ENCODE measurements around the gene SECISBP2L.
"Not testable (repeated sequence)": the region's sequence is repeated elsewhere in the genome, so short reads cannot be mapped to it uniquely, and the experiment has no call there.

The SECISBP2L gene, protein sequence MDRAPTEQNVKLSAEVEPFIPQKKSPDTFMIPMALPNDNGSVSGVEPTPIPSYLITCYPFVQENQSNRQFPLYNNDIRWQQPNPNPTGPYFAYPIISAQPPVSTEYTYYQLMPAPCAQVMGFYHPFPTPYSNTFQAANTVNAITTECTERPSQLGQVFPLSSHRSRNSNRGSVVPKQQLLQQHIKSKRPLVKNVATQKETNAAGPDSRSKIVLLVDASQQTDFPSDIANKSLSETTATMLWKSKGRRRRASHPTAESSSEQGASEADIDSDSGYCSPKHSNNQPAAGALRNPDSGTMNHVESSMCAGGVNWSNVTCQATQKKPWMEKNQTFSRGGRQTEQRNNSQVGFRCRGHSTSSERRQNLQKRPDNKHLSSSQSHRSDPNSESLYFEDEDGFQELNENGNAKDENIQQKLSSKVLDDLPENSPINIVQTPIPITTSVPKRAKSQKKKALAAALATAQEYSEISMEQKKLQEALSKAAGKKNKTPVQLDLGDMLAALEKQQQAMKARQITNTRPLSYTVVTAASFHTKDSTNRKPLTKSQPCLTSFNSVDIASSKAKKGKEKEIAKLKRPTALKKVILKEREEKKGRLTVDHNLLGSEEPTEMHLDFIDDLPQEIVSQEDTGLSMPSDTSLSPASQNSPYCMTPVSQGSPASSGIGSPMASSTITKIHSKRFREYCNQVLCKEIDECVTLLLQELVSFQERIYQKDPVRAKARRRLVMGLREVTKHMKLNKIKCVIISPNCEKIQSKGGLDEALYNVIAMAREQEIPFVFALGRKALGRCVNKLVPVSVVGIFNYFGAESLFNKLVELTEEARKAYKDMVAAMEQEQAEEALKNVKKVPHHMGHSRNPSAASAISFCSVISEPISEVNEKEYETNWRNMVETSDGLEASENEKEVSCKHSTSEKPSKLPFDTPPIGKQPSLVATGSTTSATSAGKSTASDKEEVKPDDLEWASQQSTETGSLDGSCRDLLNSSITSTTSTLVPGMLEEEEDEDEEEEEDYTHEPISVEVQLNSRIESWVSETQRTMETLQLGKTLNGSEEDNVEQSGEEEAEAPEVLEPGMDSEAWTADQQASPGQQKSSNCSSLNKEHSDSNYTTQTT

DNA sequence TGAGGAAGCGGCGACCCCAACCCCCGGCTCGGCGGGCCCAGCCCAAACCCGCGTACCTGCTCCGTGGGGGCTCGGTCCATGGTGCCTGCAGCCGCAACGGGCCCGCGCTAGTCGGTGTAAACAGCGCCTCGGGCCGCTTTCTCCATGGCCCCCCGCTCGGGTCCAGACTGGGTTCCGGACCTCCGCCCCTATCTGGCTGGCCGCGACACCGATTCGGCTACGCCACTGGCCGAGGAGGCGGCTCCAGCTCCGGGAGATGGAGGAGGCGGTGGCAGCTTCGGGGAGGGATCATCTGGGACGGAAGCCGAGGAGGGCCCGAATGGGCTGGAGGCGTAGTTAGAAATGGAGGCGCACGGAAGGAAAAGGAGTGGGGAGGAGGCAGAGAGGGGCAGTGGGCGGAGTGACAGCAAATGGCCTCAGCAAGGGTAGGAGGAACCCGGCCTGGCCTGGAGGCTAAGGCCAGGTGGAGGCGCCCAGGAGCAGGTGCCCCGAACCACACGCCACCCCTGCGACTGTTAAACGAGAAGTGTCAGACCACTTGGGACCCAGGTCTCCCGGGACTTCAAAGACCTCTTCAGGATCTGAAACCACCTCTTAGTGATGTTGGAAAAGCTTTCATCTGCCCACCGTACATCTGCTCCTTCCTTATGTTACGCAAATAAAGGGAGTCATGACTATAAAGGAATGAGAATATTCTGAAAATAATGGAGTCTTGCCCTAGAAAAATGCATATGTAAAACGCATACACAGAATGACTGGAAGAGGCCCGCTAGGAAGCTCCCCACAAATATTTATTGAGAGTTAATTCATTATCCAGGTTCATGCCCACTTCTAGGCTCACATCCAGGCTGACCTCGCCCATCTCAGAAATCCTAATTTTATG, at the start of gene SECISBP2L:
Gene SECISBP2L (minus strand): TSS at position 227 of the 883 bp plus-strand sequence. CDS start 147 bp downstream, at position 80.
- peak; percentile 92 to 94 for DNase-seq

DNA sequence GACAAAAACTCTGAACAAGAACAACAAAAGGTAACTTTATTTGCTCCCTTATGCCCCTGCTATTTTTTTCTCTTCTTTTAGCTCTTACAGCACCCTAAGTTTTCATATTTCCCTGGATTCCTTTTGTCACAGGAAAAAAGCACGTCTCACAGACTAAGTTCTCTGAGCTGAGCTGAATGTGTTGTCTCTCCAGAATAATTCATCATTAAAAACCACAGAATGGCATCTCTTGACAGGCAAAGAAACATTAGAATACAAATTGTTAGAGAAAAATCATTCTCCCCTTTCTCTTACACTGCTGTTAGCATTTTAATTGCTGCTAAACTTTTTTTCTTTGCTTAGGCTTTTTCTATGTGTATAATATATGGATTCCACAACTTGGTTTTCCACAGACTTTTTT, 48.7 kb upstream of the SECISBP2L start:
- no peak for DNase-seq

DNA sequence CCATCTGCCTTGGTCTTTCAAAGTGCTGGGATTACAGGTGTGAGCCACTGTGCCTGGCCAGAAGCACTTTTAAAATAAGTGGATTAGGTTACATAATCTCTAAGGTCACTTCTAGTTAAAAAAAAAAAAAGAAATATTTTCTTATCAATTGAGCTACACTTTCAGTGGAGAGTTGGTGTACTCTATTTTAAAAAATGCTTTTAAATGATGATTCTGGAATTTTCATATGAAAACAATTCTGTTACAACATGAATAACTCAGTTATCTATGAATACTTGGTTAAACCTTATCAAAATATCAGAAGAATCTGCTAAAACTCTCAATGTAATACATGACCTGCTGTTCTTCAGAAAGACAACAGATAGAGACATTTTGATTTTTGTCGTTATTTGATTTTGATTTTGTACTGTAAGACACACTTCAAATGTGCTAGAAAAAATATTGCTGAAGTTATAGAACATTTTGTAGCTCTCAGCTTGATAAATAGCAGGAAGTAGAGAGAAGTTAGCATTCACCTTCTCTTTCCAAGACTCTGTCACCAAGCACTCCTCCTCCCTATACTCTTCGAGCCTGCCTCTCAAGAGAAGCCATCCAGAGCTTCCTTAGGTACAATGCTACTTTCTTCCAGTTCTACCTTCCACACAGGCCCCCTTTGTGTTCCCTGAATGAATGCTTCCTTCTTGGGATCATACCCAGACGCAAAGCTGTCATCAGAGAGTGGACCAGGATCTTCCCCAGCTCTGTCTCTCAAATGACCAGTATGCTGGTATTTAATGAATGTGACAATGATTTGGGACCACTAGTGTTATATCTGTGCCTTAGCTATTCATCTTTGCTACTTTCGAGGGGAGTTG, 47.2 kb upstream of the SECISBP2L start:
- DNase-seq = no peak

DNA sequence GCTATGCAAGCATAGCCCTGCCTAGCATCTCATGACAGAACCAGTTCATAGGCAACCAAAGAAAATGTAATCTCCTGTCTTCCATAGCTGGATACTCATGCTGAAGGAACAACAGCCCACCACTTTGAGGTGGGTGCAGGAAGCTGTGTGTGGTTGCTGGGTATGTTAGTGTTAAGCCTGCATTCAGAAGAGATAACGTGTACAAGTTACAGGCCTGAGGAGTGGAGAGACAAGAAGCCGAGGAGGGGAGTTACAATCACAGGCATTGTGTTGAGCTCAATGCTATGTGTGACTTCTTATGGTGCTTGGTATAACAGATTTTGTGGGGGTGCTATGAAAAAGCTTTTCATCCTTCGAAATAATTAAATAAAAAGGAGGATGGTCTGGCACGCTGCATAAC, 42.8 kb upstream of the SECISBP2L start:
- no peak for DNase-seq

DNA sequence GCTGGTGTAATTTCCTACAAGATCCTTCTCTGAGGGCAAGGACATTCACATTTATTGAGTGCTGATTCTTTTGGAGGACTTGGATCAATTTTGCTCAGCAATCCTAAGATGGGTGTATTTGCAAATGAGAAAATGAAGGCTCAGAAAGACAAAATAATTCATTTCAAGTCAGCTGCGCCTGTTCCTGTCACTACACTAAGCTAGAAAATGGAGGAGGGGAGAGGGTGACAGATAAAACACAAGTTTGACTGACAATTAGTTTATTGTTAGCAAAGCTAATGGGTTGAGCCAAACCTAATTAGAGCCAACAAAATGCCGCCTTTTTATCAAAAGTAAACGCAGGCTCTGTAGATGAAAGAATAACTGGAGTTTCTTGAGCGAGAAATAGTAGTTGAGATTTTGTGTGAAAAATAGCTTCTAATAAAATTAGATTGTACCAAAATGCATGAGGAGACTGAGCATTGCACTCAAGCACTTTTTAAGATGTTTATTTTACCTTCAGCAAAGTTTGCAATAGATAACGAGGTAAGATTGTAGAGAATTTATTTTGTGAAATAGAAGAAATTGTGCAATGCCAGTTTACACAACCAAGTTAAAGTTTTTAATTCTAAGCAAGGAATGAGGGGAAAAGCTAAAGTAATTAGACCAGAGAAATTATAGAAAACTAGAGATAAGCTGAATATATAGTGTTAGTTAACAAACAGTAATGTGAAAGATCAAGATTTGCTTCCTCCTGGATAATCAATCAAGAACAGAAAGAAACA, 39.6 kb upstream of the SECISBP2L start:
- no peak for DNase-seq

DNA sequence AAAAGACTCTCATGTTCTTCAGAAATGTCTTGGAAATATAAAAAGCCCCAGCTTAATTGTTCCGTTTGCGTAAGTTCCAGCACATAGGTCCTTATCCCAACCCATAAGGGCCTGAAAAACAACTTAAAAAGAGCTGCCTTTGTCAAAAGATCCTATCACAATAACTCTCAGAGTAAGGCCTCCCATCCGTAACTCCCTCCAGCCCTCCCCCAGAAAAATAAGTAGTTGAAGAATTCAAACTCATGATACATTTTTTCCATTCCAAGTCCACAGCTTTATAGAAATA, 38.0 kb upstream of the SECISBP2L start:
- DNase-seq = no peak

DNA sequence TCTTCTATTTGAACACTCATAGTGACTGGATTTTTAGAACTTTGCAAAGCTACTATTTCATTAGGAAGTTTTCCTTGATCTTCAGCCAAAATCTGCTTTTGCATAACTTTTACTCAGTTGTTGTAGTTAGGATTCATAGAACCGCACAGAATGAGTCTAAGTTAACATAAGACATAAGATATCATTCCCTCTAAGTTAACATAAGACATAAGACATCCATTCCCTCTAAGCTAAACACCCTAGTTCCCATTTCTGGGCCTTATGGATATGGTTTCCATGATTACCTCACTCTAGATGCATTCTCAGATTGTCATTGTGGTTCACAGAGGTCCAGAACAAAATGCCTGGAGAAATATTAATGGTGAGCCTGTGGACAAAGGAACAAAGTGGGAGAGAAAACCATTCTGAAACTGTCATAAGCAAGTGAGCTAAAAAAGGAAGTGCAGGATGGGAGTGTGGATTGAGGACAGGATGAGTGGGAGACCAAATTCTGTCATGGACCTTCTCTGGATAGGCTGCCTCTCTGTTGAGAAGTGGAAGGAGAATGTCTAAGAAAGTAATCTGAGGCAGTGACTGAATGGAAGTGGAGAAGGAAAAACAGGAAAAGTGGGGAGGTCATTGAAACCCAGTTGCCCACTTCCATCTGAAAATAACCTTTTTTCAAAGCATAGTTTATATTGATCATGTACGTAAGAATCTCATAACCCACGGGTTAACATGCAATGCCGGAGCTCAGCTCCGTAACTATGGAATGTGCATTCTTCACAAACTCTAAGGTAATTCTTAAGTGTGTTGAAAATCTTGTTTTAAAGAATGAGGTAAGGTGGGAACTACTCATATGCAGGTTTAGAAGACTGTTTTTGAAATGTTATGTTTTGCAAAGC, 37.4 kb upstream of the SECISBP2L start:
- DNase-seq = no peak

DNA sequence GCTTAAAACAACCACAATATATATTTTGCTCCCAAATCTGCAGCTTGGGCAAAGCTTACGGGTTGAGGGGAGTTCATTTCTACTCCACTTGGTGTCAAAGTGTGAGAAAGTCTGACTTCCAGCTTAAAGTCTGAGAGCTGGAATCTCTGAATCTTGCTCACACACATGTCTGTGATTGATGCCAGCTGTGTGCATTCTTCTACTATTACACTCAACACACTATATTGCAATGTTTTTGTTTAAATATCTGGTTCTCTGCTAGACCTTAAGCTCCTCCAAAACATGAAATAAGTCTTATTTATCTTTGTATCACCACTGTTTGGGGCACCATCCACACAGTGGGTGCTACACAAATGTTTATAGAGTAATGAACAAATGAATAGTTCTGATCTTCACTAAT, 36.7 kb upstream of the SECISBP2L start:
- DNase-seq = no peak

DNA sequence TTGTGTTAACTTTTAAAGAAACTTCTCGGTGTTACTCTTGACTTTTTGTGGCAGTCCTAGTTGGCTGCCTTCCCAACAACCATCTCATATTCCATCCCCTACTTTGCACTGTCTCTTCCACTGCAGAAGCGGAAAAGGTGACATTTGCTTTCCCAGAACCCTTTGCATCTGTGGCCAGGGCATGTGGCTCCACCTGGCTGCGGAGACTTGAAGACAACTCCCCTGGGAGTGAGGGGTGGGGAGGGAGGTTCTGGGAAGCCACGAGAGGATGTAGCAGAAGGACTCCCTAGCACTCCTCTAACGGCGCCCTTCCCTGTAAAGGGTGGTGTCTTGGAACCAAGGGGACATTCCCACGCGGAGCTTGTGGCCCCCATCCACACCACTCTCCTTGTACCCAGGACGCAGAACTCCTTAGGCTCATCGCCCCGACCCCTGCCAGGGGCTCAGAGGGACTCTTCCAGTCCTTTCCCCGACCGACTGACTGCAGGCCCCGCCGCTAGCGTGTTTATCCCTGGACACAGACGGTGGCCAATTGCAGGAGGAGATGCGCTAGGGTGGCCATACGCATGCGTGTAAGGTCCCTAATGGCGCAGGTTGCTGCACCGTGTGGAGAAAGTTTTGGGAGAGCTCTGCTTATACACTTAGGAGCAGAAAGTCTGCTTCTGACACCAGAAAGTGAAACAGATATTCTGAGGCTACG, 33.2 kb upstream of the SECISBP2L start:
- DNase-seq = no peak

DNA sequence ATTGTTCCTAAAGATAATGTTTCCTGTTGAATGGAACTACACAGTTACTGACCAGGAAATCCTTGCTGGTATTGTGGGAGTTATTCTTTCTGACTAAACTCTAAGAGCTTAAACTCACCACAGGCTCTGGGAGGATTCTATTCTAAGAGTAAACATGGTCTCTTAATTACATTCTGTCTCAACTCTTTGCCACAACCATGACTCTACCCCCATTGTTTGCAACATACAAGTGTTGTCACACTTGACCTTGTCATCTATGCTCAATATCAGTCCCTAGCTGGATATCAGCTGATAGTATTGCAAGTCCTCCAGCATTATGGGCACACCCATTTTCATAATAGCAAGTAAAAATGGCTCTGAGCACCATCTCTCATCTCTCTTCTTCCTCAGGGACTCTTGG, 29.6 kb upstream of the SECISBP2L start:
- no peak for DNase-seq

DNA sequence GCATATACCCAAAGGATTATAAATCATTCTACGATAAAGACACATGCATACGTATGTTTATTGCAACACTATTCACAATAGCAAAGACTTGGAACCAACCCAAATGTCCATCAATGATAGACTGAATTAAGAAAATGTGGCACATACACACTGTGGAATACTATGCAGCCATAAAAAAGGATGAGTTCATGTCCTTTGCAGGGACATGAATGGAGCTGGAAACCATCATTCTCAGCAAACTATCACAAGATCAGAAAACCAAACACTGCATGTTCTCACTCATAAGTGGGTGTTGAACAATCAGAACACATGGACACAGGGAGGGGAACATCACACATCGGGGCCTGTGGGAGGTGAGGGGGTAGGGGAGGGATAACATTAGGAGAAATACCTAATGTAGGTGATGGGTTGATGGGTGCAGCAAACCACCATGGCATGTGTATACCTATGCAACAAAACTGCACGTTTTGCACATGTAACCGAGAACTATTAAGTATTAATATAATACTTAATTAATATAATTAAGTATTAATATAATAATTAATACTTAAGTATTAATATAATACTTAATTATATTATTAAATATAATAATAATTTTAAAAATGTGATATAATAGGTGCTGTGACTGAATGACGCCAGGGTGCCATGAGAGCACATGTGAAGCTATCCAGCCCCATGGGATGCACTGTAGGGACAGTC, 28.5 kb upstream of the SECISBP2L start:
- not testable (repeated sequence) for DNase-seq

DNA sequence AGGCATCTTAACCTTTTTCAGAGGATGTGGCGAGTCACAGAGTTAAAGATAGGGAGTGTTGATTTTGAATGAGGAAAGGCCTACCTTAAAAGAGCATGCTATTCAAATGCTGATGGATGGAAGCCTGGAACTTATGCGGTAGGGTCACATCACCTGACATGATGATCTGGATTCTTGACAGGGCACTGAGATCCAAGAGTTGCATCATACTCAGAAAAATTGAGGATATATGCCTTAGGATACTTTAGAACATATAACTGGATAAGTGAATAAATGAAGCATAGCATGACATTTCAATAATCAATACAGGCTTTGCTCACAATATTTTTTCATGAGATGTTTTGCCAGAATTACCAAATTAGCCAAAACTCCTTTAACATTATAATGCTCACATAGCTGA, 20.1 kb upstream of the SECISBP2L start:
- no peak for DNase-seq

DNA sequence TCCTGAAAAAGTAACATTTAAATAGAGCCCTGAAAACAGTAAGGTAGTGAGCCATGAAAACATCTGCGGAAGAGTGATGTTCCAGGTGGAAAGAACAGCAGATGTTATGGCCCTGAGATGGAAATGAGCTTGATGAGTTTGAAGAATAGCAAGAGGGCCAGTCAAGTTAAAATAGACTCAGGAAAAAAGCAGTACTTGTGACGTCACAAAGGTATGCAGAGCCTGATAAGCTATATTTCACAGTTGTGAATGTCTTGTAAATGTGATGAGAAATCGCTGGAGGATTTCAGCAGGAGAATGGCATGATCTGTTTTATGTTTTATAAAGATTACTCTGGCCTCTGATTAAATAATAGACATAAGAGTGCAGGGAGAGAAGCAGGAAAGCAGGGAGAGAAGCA, 18.6 kb upstream of the SECISBP2L start:
- no peak for DNase-seq

DNA sequence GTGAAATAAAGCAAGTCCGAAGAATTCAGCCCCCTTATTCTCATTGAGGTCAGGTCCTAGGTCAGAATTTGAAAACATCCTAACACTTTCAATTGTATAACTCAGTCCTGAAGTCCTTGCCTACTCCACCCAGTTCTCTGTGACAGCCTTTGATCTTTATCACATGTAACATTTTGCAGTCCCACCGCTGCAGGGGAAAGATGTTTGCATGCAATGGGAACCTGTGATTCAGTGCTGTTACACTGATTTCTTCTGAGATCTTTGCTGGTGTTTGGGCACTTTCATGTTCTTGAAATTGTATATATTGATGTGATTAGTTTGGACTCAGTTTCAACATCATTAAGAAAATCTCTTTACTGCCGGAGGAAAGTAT, 18.0 kb upstream of the SECISBP2L start:
- no peak for DNase-seq

DNA sequence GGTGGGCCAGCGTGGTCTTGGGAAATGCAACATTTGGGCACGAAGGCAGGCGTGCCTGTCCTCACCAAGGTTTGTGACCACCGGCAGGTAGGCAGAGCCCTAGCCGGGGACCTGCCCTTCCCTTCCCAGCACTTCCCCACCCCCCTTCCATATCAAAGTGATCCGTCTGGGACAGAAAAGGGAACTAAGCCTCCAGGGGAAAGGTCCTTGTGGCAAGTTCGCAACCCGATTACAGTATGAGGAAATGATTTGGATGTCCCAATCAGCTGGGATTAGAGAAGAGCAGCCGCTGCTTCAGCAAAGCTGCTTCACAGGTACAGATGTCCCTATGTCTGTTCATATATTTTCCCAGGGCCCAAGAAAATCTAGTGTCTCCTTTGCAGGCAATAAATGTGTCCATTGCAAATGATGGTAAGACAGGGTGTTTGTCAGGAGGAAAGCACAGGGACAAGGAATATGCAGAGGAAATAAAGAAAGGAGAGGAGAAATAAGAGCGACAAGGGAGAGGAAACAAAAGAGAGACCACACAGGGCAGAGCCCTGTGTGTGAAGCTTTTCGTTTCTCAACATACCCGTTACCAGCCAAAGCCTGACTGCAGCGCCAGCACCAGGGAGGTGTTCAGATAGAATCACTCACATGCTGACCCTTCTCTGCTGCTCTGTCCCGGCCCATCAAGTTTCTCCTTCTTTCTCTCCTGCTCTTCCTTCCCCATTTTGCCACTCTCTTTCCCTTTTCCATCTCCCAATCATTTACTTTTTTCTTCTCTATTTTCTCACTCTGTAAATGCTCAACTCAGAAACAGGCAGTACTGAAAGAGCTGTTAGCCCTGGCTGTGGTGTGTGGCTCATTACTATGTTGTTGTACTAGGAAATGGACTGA, 17.4 kb upstream of the SECISBP2L start:
- DNase-seq = peak in 1 of 2 donors; percentile 20

DNA sequence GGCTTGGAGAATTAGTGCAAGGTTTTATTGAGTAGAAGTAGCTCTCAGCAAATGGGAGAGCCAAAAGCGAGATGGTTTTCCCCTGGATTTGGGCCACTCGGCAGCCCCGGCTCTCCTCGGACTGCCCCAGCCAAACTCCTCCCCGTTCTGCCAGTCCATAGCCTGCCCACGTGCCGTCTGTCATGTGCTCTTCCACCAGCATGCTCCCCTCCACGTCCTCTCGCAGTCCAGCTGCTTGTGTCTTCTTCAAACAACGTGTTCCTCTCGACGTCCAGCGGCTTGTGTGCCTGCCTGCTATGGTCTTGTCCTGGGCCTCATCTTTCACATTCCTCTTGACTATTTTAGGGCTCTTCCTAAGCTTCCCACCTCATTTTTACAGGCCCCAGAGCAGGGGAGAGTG, 16.7 kb upstream of the SECISBP2L start:
- DNase-seq = no peak

DNA sequence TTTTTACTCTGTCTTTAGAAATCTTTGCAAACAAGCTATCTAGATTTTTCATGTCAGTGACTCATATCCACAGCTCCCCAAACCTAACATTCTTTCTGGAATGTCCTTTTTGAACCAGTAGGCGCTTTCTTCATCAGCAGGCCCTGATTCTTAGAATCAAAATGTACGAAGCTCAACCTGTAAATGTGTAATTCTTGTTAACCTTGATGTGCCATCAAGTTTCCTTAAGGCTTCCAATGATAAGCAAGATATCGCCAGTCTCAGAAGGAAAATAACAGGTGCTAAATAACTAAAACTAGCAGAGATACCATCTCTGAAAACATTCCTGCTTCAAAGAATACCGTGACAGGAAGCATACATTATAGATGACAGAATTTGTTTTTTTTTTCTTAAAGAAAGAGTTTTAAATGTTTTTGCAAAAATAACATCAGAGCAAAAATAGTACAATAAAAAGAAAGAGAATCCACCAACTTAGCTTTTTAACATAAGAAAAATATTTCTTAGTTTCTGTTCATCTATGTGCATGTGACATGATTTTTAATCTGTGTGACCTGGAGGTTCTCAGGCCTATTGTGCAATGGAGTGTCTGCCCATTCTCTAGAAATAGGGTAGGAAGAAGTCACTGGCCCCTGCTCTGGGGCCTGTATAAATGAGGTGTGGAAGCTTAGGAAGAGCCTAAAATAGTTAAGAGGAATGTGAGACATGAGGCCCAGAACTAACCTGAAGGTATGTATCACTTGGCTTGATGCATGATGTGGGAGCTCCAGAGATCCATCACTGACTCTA, 14.7 kb upstream of the SECISBP2L start:
- DNase-seq = no peak
